SK-N-DZ (cell line): Measurements from ENCODE around the gene POLE4.

ENCODE experiments used
- DNase-seq: peaks from one replicate; pipeline ENCODE4 v3.0.0-alpha.2; 2015; ENCODE audit warnings: low spot score

POLE4 gene

GRCh38 chr2:74985978-74986609, 27.7 kb downstream of the POLE4 start:
- DNase-seq: peak; percentile 57

GRCh38 chr2:74991977-74992376, 33.5 kb downstream of the POLE4 start:
- no peak for DNase-seq

DNA sequence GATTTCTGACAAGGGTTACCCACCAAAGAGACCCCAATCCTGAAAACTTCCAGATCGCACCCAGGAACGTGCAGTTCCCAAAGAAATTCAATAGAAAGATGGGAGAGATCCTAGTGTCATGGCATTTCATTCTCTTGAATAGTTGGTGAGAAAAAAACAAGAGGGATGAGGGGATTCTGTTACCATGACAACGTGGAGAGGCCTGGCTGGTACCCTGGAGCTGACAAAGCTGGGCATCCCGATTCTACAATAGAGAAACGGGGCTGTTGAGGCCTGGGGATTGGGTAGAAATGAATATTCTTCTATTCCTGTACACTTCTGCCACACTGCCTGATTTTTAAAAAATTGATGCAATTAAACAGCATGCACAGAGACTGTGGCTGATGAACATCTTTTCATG, 41.0 kb downstream of the POLE4 start:
- DNase-seq: no peak

DNA sequence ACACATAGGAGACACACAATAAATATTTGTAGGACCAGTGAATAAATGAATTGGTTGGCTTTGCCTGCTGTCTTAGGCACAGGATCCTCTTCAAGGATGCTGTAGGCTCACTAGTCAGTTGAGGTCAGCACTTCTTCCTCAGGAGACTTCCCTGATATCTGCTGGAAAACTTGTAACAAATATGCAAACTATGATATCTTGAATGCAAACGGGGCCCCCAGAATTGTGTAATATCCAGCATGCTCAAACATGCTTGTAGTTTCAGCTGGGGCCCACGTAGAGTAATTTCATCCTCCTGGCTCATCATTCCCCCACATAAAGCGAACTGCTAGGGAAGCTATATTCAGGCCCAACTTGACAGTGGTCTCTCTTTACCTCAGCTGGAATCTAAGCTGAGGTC, 43.6 kb downstream of the POLE4 start:
- no peak for DNase-seq

DNA sequence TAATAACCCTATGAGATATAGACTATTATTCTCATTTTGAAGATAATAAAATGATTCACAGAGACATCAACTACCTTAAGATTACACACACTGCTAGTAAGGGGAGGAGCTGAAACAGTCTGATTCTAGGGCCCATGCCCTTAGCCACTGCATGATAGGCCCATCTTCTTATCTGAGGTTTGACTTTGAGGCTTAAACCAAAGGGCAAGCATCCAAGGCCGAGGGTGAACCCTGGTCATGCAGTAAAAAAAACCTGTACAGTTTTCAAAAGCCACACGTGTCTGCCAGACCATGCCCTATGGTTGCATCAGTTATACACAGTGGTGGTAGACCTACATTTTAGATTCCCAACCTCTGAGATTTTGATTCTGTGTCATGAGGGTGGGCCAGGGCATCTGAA, 44.8 kb downstream of the POLE4 start:
- no peak for DNase-seq

DNA sequence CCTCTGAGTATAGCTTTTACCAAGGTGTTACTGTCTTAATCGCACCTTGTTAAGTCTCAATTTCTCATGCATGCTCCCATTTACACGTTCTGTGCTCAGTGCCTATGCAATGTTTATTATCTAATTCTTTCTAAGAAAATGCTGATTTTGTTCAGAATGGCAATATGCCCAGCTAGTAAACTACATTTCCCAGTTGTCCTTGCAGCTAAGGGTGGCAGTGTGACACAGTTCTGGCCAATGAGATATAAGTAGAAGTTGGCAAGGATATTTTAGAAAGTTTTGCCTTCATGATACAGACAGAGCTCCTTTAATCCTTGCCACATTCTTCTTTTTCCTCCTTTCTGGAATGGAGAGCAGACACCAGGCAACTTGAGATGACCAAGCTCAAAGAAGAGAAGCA, 45.3 kb downstream of the POLE4 start:
- no peak for DNase-seq

DNA sequence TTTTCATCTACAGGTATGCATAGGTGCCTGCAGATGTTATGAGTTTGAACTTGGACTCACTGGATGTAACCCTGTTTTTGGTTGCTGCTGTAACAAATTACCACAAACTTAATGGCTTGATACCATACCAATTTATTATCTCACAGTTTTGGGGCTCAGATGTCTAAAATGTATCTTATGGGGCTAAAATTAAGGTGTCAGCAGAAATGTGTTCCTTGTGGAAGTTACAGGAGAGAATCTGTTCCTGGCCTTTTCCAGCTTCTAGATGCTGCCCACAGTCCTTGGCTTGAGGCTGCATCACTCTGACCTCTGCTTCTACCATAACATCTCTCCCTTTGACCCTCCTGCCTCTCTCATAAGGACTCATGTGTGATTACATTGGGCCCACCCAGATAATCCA, 47.6 kb downstream of the POLE4 start:
- no peak for DNase-seq

- DNase-seq: no peak
Observed at GRCh38 chr2:75007061-75007460, 48.6 kb downstream of the POLE4 start.

DNA sequence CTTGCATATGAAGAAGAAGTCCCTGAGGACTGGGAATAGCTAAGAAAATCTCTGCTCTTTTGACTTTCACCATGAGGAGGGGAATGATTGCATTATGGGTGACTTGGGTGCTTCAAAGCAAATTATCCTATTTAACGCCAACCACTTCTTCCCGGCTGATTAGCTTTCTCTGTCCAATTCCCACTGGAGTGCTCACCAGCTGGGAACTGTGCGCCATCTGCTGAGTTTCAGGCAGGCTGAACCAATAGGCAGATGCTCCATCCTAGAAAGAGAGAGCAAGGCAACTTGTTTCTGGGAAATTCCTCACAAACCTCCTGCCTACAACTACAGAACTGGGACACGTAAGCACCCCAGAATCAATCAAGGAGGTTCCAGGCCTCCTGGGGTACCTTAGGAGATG, 49.4 kb downstream of the POLE4 start:
- DNase-seq: peak; percentile 78

DNA sequence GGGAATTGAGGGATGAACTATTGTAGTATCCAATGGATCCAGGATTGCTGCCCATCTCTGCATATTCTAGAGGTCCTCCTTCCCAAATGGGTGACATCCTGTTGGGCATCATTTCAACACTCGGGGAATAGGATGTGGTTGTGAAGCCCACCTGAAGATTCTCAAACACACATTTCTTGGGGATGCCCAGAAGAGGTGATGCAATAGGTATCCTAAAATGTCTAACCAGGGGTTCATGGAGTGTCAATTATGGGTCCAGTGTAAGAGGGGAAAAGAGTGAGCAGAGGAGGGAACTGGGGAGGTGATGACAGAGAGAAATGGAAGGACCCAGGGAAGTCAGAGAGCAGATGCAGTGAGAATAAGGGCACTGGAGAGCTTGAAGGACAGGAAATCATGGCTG, 52.1 kb downstream of the POLE4 start:
- no peak for DNase-seq

- DNase-seq: no peak
Observed at GRCh38 chr2:75012080-75012479, 53.6 kb downstream of the POLE4 start.

- no peak for DNase-seq
Observed at GRCh38 chr2:75018162-75018561, 59.7 kb downstream of the POLE4 start.
